Superior temporal gyrus (tissue), 1 donor: ENCODE results near the gene RNF222.
A peak's percentile ranks its signal among the peaks of the same experiment; 100 is the strongest.
"Not testable (repeated sequence)": the region's sequence is repeated elsewhere in the genome, so short reads cannot be mapped to it uniquely, and the experiment has no call there.

ENCODE experiments used
- DNase-seq: peaks from one replicate; pipeline ENCODE4 v3.0.0-alpha.2; 2016; ENCODE audit errors: extremely low spot score

The RNF222 gene

DNA sequence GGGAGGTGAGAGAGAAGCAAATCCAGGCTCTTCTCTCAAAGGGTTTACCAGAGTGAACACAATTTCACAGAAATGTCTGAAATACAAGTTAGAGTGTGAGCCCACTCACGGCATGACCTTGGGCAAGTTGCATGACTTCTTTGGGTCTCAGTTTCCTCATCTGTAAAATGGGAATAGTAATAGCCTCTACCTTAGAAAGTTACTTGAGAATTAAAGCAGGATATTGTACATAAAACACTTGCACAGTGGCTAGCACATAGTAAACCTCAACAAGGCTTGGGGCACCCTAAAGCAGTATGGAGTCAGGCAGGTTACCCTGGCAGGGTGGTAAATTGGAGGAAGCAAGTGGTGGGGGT is 13.2 kb upstream of the RNF222 start:
- DNase-seq, result no peak

DNA sequence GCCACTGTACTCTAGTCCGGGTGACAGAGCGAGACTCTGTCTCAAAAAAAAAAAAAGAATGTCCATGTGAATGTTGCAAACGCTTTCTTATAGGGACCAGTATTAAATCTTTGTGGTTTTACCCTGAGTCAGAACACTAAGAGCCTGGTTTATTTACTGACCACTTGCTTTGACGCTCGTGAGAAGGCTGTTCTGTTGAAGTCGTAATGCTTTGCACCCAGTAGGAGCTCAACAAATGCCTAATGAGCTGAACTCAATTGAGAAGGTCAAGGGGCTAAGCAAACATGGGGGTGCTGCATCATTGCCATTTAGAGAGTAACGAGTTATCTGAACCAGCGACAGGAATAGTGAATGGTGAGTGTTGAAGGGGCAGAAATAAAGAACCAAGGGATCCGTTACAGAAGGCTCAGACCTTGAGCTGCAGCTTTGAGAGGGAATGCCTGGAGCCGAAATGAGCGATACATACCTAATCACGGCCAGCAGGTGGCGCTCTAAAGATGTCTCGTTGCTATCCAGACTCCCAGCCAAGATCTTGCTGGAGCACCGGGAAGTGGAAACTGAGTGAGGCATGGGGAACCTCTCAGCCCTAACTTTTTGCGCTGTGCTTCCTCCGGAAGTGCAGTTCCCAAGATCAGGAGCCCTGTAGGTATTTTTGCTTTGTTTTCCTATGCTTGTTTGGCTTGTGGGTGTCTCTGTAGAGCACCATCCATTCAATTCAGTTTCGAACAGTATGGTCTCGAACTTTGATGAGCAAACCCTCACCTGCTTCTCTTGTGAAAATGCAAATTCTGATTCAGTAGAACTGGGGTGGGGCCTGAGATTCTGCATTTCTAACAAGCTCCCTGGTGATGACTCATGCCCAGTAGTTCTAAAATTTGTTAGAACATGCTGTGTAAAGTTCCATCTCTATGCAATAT is 12.6 kb upstream of the RNF222 start:
- DNase-seq, result peak; percentile 96

DNA sequence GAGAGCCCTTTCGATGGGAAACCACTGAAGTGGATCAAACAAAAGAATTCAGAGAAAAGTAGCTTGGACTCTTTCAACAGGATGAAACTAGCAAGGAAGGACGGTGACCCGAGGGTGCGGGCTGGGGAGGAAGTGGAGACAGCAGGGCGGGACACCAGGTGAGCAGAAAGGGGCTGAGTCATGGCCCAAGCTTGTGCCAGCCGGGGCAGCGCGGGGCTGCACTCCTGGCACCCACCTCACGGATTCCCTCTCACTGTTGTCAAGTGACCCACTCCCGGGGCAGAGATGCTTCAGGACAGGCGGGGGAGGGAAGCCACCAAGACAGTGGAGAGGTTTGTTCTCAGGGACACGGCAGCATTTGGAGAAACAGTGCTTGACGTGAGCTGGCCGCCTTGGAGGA is 10.7 kb upstream of the RNF222 start:
- DNase-seq, result no peak

DNA sequence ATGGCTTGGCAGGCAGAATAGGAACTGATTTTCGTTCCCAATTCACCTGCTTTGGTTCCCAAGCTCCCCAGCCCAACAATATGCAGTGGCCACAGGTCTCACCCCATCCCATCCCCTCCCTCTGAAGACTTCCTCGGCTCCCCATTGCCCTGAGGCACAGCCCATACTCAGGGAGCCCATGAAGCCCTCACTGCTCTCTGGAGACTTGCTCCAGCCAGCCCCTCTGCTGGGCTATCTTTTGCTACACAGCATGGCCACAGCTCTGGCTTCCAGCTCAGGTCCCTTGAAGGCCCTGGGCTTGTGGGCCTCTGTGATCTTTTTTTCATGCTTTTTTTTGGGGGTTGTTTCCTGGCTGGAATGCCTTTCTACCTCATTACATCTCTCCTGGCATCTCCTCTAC is 8.5 kb upstream of the RNF222 start:
- DNase-seq, result no peak

DNA sequence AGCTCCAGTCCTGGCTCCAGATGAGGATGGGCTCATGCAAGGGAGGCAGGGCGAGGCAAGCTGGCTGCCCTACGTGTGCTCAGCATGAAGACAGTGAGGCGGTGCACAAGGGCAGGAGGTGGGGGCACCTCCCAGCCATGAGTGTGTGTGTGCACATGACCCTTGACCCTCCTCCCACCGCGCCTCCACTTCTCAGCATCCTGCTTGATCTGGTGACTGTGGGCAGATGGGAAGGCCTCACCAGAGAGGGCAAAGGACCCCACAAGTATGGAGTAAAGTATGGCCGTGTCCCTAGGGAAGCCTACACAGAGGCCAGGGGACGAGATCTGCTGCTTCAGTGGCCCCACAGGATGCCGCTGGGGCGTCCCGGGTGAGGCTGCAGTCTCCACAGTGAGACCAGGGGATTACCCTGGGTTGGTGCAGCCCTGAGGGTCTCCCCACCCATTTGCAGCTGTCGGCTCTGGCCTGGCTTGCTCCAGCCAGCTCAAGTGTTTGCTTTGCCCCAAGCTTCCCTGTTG is 7.9 kb upstream of the RNF222 start:
- DNase-seq, result no peak

DNA sequence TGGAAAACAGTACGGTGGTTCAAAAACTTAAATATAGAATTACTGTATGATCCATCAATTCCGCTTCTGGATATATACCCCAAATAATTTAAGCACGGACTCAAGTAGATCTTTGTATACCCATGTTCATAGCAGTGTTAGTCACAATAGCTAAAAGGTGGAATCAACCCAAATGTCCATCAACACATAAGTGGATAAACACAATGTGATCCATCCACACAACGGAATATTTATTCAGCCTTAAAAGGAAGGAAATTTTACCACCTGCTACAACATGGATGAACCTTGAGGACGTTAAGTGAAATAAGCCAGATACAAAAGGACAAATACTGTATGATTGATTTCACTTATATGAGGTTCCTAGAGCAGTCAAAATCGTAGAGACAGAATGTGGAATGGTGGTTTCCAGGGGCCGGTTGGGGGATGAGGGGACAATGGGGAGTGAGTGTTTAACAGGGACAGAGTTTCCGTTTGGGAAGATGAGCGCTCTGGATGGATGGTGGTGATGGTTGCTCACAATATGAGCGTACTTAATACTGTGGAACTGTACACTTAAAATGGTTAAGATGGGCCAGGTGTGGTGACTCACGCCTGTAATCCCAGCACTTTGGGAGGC is 5.4 kb upstream of the RNF222 start:
- DNase-seq, result no peak

DNA sequence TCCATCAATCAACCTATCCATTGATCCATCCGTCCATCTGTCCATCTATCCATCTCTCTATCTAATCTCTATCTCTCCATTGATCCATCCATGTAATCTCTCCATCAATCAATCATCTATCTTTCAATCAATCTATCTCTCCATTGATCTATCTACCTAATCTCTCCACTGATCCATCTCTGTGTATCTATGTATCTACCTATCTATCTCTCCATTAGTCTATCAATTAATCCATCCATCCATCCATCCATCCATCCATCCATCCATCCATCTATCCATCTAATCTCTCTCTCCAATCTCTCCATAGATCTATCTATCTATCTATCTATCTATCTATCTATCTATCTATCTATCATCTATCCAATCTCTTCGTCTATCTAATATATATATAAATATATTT is 3.5 kb upstream of the RNF222 start:
- no peak for DNase-seq

DNA sequence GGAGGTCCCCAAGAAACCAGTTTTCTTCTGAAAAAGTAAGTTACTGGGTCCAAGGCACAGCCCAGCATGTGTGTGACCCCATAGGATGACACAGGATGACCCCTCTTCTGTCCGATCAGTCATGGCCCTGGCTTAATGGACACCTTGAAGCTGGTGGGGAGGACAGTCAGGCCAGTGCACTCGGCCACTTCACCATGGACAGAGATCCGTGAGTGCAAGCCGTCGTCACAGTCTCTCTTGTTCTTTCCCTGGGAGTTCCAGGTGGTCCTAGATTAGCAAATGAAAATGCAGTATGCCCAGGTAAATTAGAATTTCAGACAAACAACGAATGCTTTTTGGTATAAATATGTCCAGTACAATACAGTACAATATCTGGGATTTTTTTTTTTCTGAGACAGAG is 1.4 kb upstream of the RNF222 start:
- DNase-seq, result no peak

DNA sequence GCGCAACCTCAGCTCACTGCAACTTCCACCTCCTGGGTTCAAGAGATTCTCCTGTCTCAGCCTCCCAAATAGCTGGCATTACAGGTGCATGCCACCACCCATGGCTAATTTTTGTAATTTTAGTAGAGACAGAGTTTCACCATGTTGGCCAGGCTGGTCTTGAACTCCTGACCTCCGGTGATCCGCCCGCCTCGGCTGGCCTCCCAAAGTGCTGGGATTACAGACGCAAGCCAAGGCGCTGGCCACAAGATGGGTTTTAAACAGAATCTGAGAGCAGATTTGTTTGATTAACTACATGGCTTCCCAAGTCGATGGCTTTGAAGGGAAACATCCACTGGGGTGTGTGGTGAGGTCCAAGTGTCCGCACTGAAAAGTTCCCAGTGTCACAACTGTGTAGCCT is 3.1 kb downstream of the RNF222 start:
- DNase-seq, result not testable (repeated sequence)

DNA sequence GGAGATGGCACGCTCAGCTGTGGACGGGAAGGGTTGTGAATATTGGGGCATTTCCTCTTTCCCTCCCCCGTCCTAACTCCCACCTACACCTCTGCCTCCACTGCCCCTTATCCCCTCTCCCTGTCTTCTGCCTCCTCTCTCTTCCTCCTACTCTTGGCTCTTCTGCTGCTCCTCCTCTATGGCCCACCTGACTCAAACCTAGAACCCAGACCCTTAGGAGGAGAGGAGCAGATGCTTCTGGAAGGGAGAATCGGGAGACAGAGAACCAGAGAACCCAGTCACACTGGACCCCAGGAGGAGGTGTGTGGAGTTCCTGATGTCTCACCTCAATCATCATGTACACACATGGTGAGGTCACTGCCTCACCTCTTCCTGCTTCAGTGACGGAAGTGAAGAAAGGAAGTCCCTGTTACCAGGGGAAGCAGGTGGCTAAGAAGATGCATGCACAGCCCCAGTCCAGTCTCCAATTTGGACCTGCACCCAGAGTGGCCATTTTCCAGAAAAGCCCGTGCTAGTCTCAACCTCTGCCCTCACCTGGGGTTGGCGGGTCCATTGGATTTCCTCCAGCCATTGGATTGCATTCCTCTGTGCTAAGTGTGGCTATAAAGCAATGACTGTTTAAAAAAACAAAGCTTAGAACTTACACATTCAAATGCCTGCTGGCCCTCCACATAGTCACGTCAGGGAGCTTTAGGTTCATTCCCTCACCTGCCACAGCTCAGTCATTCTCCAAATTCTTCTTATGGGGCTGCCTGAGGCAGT is 4.0 kb downstream of the RNF222 start:
- no peak for DNase-seq

DNA sequence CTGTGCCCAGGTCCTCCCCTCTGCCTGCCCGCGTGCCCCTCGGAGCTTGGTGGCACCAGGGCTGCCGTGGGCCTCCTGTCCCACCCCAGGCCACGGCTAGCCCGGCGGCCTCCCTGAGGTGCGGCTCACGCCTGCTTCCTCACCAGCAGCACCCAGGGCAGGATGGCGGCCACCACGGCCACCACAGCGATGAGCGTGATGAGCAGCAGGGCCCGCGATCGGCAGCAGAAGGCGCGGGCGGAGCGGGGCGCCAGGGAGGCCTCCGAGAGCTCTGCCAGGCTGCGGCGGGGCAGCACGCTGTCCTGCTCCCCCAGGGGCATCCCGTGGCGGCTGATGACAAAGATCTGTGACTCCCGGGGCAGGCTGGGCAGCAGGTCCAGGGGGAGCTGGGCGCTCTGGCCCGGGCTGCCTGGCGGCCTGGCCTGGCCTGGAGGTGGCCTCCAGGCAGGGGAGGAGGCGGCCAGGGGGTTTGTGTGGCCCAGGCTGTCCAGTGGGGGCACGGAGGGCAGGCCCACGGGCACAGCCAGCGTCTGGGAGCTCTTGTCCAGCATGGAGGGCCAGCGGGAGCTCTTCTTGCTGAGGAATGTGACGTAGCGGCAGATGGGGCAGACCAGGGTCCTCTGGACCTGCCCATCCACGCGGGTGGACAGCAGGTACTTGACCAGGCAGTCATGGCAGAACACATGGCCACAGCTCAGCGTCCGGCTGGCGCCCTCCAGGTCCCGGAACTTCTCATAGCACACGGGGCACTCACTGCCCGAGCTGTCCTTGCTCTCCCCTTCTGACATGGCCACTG is 4.8 kb downstream of the RNF222 start:
- DNase-seq, result no peak

DNA sequence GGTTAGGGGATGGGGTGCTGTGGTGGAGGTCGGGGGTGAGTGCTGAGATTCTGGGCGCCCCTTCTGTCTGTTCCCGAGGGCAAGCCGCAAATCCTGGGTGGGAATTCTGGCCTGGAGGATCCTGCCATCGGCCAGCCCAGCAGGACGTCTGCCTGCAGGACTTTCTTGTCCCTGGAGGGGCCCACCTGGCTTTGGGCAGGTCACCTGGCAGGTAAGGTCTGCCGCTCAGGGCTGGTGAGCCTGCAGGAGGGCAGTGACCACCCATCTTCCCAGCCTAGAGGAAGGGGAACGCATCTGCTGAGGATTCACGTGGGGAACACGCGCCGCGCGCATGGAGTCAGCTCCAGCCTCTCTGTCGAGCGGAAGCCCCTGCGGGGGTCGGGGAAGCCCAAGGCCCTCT is 5.4 kb downstream of the RNF222 start:
- no peak for DNase-seq

DNA sequence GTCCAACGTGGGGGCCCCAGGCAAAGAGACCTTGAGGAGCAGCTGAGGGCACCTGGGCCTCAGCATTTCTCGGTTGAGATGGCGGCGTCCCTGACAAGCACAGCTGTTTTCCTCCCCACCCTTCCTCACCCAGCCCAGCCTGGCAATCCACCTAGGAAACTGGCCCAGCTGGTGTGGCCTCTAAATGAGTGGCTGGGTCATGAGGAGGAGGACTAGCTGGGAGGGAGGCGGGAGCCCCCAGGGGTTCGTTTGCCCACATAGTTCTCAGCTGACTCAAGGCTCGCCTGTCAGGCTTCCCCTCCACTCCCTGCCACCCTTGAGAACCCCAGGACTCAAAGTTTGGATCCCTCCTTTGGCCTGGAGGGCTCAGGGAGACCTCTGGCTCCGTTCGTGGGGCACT is 5.9 kb downstream of the RNF222 start:
- no peak for DNase-seq

DNA sequence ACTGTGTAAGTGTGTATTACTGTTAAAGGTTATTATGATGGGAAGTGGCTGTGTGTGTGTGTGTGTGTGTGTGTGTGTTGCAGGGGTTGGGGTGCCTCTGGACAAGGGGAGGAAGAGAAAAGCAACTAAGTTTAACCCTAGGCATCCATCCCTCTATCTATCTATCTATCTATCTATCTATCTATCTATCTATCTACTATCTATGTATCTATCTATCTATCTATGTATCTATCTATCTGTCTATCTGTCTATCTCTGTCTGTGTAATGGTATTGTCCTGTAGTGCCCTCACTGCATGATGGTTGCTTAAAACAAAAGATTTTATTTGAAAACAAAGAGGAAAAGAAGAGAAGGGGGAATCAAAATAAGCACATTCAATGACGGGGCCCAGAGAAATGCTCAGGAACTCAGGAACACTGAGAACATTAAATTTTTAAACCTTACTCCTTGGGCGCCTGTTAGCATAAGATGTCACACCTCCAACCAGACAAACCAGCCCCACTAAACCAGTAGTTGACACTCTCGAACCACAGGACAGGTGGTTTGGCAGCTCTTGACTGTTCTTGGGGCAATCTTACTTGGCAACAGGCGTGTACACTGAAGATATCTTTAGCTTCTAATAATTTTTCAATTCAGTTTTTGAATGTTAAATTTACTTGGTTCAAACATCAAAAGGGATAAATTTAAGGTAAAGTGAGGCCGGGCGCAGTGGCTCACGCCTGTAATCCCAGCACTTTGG is 9.5 kb downstream of the RNF222 start:
- no peak for DNase-seq

DNA sequence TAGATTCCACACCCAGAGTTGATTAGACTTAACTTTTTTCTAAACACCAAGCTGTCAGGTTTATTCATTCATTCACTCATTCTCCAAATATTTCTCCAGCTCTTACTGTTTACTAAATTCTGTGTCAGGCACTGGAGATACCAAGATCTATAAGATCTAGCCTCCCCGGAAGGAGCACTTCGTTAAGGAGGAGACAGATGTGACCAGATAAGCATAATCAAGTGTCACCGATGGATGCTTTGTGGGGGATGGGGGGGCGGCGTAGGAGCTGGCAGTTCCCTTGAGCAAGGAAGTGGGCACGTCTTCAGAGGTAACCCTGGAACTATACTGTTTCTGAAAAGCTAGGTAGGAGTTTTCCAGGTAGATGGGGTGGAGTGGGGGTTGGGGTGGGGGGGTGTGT is 10.8 kb downstream of the RNF222 start:
- DNase-seq, result no peak

DNA sequence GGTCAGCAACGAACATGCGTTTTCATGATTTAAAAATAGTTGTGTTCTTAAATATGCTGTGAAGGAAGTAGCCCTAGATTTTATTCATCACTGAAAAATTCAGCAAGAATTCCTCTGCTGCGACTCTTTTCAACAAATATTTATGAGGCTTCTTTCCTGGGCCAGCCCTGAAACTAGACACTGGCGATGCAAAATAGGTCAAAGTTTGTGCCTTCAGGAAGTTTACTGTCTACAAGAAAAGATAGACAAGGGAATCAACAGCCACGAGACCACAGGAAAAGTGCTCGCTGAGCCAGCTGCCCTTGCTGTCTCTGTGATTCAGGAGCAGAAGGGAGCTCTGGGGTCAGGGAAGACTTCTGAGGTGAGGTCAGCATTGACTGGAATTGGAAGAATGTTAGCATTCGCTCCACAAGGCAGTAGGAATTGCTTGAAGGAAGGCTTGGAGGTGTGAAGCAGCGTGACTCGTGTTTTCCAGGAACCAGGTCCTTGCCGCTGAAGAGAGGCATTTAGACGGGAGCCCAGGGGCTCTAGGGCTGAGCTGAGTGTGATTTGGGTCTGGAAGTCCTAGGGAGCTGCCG is 12.7 kb downstream of the RNF222 start:
- no peak for DNase-seq

DNA sequence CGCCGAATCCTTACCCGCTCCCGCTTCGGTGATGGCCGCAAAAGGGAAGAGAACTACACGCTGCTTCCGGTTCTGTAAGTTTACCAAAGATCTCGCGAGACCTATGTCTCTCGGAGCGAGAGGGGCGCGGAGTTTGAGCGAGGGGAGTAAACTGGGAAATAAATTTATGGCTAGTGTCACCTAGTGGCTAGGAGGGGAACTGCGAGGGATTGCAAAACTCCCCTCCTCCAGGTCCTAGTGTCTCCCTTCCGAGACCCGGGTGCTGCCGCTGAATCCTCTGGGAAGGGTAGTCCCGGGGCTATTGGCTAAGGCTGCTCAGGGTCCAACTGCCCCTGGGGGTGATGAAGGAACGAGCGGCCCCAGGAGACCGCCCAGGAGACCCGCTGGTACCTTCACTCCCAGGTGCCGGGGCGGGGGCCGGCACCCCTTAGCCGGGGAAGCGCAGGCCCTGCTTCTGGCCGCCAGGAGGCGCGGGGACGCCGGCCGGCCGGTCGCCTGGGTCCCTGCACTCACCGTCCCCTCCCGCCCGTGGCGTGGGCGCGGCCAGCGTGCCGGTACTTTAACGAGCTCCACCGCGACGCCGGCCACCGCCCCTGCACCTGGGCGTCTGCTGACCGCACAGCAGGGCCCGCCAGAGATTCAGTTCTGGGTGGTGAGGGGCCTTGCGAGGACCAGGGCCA is 14.3 kb downstream of the RNF222 start, which contains the start of gene RPL26:
RPL26 (minus strand) TSS at position 51 of the 680 bp plus-strand sequence. CDS start 883 bp downstream, outside the sequence.
- peak; percentile 100 for DNase-seq

DNA sequence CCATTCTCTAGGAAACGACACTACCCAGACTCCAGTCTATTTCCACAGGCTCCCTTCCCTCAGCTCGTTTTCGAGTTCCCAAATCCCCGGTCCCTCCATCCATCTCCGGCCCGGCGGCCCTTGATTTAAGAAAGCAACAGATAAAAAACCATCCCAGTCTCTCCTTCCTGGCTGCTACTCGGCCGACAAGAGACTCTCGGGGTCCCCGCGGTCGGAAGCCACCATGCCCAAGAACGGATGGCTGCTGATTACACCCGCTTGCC is 14.8 kb downstream of the RNF222 start:
- no peak for DNase-seq

DNA sequence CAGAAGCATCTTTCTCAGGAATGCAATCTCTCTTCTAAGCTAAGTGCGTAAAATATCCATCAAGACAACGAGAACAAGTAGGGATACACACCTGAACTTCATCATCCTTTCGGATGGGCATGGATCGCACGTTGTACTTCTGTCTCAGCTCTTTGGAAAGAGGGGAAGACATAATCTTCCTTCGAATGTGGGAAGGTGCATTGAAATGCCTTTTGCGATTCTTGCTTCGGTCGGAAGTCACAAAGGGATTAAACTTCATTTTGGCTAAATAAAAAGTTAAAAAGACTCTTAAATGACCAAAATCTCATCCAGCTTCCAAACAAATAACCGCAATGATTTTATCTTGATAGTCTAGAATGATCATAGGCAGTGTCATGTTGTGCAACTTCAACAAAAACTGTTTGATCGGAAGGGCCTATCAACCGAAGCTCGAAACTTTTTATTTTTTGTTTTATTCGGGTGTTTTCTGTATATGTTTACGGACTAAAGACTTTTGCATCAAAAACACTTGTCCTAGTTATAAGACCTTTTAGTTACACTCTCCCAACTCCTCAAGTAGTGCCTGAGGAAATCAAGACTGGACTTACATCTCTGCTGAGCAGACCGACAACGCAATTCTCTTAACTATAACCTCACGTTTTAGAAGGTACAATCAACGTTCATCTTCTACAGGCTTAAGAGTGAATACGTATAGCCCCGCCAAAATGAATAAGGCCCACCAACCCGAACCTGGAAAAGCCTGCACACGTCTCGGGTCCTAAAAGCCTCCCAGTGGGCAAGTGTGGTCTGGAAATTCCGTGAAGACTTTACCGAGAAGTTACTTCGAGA is 15.4 kb downstream of the RNF222 start:
- no peak for DNase-seq
